HCT116 (cell line): ENCODE results near the gene NAGK. TPM values are rescaled to one million over a fixed set of nuclear protein-coding genes. Genes with fewer than 3 reads are reported as not detected.

ENCODE experiments used
- ATAC-seq: fragments of 200-7000 bp; cut with Tn5 transposase; 2 replicates; pipeline ENCODE4 v1.9.1; 2020; ENCODE audit warnings: mild to moderate bottlenecking, moderate library complexity
- BruUV-seq: library from RNA; stranded (reverse); fragments of 400-500 nt; replicated peaks from 2 replicates; lab custom pipeline; 2021; lab: Mats Ljungman, UMichigan
- CTCF ChIA-PET: fragments of 300-600 bp; sonication (Branson Sonifier 250); formaldehyde crosslinking; loops from one replicate; lab custom pipeline; 2021; ENCODE audit warnings: antibody characterized with exemption; lab: Charles Lee
- POLR2A ChIA-PET: fragments of 300-600, 350-600 bp; sonication (Branson Sonifier 250); formaldehyde crosslinking; loops from one replicate; lab custom pipeline; 2021; ENCODE audit warnings: antibody characterized with exemption; lab: Charles Lee
- RAD21 ChIA-PET, 2 experiments: fragments of 300-600 bp; sonication (Branson Sonifier 250); formaldehyde crosslinking; loops; one replicate each; lab custom pipeline; 2023; ENCODE audit warnings: low total read pairs in 2 of 2; ENCODE audit not compliant: uncharacterized antibody in 2 of 2, unreplicated experiment in 2 of 2, low non-redundant PET in 1 of 2; lab: Charles Lee
- DNase-seq: peaks from one replicate; pipeline ENCODE4 v3.0.0-alpha.2; 2010; ENCODE audit warnings: low read depth, low spot score
- H2AFZ ChIP-seq: fragments of 200-600 bp; shearing (Covaris generic), sonication (generic); 2 replicates; pipeline ENCODE4 v1.6.1; 2017; ENCODE audit warnings: low read depth, mixed run types, mixed read lengths, antibody characterized with exemption, low read length; ENCODE audit not compliant: poor library complexity, severe bottlenecking
- H3K27ac ChIP-seq: 2 replicates; pipeline ENCODE4 v1.5.1; 2012; ENCODE audit warnings: low read depth, low read length
- H3K27me3 ChIP-seq: fragments of 200-600 bp; sonication (generic); 2 replicates; pipeline ENCODE4 v1.6.1; 2016; ENCODE audit warnings: mixed run types, low read length, mixed read lengths; ENCODE audit not compliant: insufficient read depth
- H3K36me3 ChIP-seq, 2 experiments: fragments of 200-500 bp in 1 of 2; fragments of 200-600 bp in 1 of 2; sonication (Bioruptor generic) in 1 of 2; sonication (generic) in 1 of 2; 2 replicates each; pipeline versions ENCODE4 v1.5.1 to v1.6.1; 2014 to 2016; ENCODE audit warnings: low read length in 2 of 2, inconsistent platforms in 1 of 2, mixed read lengths in 1 of 2, mixed run types in 1 of 2; ENCODE audit not compliant: insufficient read depth in 2 of 2, control insufficient read depth in 1 of 2
- H3K4me1 ChIP-seq, 2 experiments: fragments of 200-600 bp in 1 of 2; sonication (generic) in 1 of 2; 2 replicates each; pipeline versions ENCODE4 v1.5.1 to v1.6.1; 2012 to 2017; ENCODE audit warnings: low read length in 2 of 2, inconsistent platforms in 1 of 2, mild to moderate bottlenecking in 1 of 2, mixed read lengths in 1 of 2, mixed run types in 1 of 2, moderate library complexity in 1 of 2; ENCODE audit not compliant: insufficient read depth in 2 of 2, control insufficient read depth in 1 of 2
- H3K4me2 ChIP-seq: fragments of 200-600 bp; sonication (generic); 2 replicates; pipeline ENCODE4 v1.6.1; 2017; ENCODE audit warnings: mixed run types, low read length, mixed read lengths
- H3K4me3 ChIP-seq, 2 experiments: fragments of 200-600 bp in 1 of 2; sonication (generic) in 1 of 2; replicated peaks in 1 of 2; 2 replicates each; pipeline ENCODE4 v1.5.1; 2011 to 2016; ENCODE audit warnings: low read length in 2 of 2, control low read depth in 1 of 2, low read depth in 1 of 2, mild to moderate bottlenecking in 1 of 2, mixed read lengths in 1 of 2, mixed run types in 1 of 2
- H3K79me2 ChIP-seq: fragments of 200-600 bp; sonication (generic); 2 replicates; pipeline ENCODE4 v1.6.1; 2017; ENCODE audit warnings: mild to moderate bottlenecking, mixed run types, low read length, moderate library complexity, mixed read lengths; ENCODE audit not compliant: insufficient read depth
- H3K9ac ChIP-seq: fragments of 200-600 bp; sonication (generic); 2 replicates; pipeline ENCODE4 v1.6.1; 2016; ENCODE audit warnings: low read length, mixed read lengths
- H3K9me2 ChIP-seq: fragments of 200-600 bp; sonication (generic), shearing (Covaris generic); 2 replicates; pipeline ENCODE4 v1.6.1; 2017; ENCODE audit warnings: mixed run types, mild to moderate bottlenecking, moderate library complexity; ENCODE audit not compliant: insufficient read depth
- H3K9me3 ChIP-seq, 2 experiments: fragments of 200-500 bp in 1 of 2; fragments of 200-600 bp in 1 of 2; sonication (Bioruptor generic) in 1 of 2; sonication (generic) in 1 of 2; 2 replicates each; pipeline ENCODE4 v1.6.1; 2014 to 2017; ENCODE audit warnings: low read length in 2 of 2, mixed read lengths in 2 of 2, inconsistent platforms in 1 of 2, low read depth in 1 of 2, mild to moderate bottlenecking in 1 of 2, mixed run types in 1 of 2, moderate library complexity in 1 of 2; ENCODE audit not compliant: control insufficient read depth in 1 of 2, insufficient read depth in 1 of 2
- H4K20me1 ChIP-seq: fragments of 200-600 bp; sonication (generic), shearing (Covaris generic); 2 replicates; pipeline ENCODE4 v1.6.1; 2017; ENCODE audit warnings: mixed run types, mild to moderate bottlenecking, moderate library complexity; ENCODE audit not compliant: insufficient read depth
- ELF1 ChIP-seq: IDR thresholded peaks from 2 replicates; pipeline ENCODE4 v1.6.1; 2012; ENCODE audit warnings: low read depth, borderline replicate concordance
- EZH2 ChIP-seq: fragments of 200-600 bp; sonication (generic); IDR thresholded peaks from 2 replicates; pipeline ENCODE4 v1.6.1; 2017; ENCODE audit warnings: antibody characterized with exemption, mixed run types
- EZH2phosphoT487 ChIP-seq: fragments of 200-600 bp; IDR thresholded peaks from 2 replicates; pipeline ENCODE4 v1.6.1; 2018; ENCODE audit warnings: antibody characterized with exemption, borderline replicate concordance
- FOSL1 ChIP-seq: IDR thresholded peaks from 2 replicates; pipeline ENCODE4 v1.6.1; 2012; ENCODE audit warnings: low read depth
- POLR2A ChIP-seq: IDR thresholded peaks from 2 replicates; pipeline ENCODE4 v1.7.0; 2011; ENCODE audit warnings: borderline replicate concordance; ENCODE audit not compliant: insufficient read depth, insufficient read length; ENCODE audit errors: extremely low read depth
- RAD21 ChIP-seq: IDR thresholded peaks from 2 replicates; pipeline ENCODE4 v1.6.1; 2012; ENCODE audit warnings: low read depth, mild to moderate bottlenecking
- SRF ChIP-seq: IDR thresholded peaks from 2 replicates; pipeline ENCODE4 v1.6.1; 2012; ENCODE audit warnings: low read depth
- TCF7L2 ChIP-seq: IDR thresholded peaks from 2 replicates; pipeline ENCODE4 v1.7.0; 2011; ENCODE audit warnings: borderline replicate concordance, inconsistent platforms; ENCODE audit not compliant: insufficient read depth, insufficient read length; ENCODE audit errors: extremely low read depth
- ZNF274 ChIP-seq: fragments of 200-500 bp; sonication (Bioruptor generic); IDR thresholded peaks from 2 replicates; pipeline ENCODE4 v1.6.1; 2014; ENCODE audit warnings: mild to moderate bottlenecking, low read depth, low read length, inconsistent platforms
- intact Hi-C: fragments of 100-400 bp; cut with micrococcal nuclease; formaldehyde crosslinking; loops from 2 replicates; pipeline ENCODE4 v1.10.0; 2022
- total RNA-seq: library from RNA; stranded (reverse); gene quantifications from one replicate; pipeline ENCODE4 v1.2.1, GENCODE V29; 2021; ENCODE audit not compliant: unreplicated experiment
- TF ChIP-seq, protein P1 (sequence below): IDR thresholded peaks from 2 replicates; pipeline ENCODE4 v1.6.1; 2012; ENCODE audit warnings: low read depth
- TF ChIP-seq, protein P2 (sequence below): IDR thresholded peaks from 2 replicates; pipeline ENCODE4 v1.6.1; 2011; ENCODE audit warnings: mild to moderate bottlenecking, low read length, moderate library complexity; ENCODE audit not compliant: insufficient replicate concordance; ENCODE audit errors: extremely low read depth

The NAGK gene
- total RNA-seq, 1 experiment from 2014 or later = 36.8 TPM

DNA sequence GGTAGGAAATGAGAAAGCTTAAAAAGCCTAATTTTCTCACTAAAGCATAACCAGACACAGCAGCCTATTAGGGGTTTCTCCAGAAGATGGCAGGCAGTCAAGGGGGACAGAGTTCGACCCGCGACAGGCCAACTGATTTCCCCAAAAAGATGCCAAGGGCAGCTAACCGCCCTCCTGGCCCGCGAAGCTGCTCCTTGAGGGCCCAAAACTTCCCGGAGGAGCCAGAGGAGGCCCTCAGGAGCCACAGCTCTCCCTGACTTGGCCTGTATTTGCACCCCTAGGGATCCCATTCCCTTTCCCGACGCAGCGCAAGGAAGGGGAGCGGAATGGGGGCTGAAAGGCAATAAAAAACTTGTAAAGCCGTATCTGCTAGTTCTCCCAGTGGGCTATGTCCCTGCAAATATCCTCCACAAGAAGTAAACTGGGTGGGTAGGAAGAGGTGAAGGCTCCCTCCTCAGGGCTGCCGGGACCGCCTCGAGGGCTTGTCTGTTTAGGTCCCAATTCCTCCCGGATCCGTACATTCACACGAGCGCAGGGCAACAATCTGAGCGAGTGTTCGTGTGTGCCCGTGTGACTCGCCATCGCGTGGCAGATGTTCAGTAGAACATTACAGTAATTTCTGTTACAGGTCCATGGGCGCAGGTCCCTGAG lies 756 bp upstream of the NAGK start:
- CTCF ChIA-PET = interaction anchor here (0.7 to 1.8 kb wide), 5 partner anchors 18 to 66 kb away, joined by 3 to 8 read pairs (median 3); no protein-coding TSS in a partner anchor
- peak; percentile 49 for ATAC-seq
- BruUV-seq = TSS peak; percentile 88

More for the DNA sequence above, 756 bp upstream of the NAGK start:
- ChIA-PET RAD21 (interaction anchor here in 1 of 2 experiments (0.7 kb wide), 1 partner anchor 866 kb away, joined by 3 read pairs; no protein-coding TSS in a partner anchor), POLR2A (interaction anchor here (0.9 to 1.4 kb wide), 3 partner anchors 8 to 33 kb away, joined by 4 to 5 read pairs (median 5); no protein-coding TSS in a partner anchor)
- no peaks in the 10 kb centered on the region for H3K79me2 ChIP-seq
- H2AFZ ChIP-seq = peak overlapping the region; percentile 63
- peak overlapping the region; percentile 75 for H3K9ac ChIP-seq
- DNase-seq = no peak
- H3K27me3 ChIP-seq = no peaks in the 10 kb centered on the region
- H3K9me2 ChIP-seq = no peaks in the 10 kb centered on the region
- peaks cover 10 to 22% of the 10 kb centered on the region in 2 experiments for H3K4me1 ChIP-seq
- no peaks in the 10 kb centered on the region for H3K36me3 ChIP-seq
- intact Hi-C loops = no loop called here
- no peaks in the 10 kb centered on the region for H3K9me3 ChIP-seq
- H3K4me3 ChIP-seq = peak overlapping the region; percentile 82 to 83
- H3K4me2 ChIP-seq = peak overlapping the region; percentile 100
- no peaks in the 10 kb centered on the region for H4K20me1 ChIP-seq
- H3K27ac ChIP-seq = peak overlapping the region; percentile 62
- no peak for TF ChIP-seq ZNF274
- TF ChIP-seq TCF7L2 = no peak
- TF ChIP-seq ELF1 = no peak
- TF ChIP-seq FOSL1 = no peak
- TF ChIP-seq SRF = no peak
- no peak for TF ChIP-seq POLR2A
- TF ChIP-seq, protein P1, sequence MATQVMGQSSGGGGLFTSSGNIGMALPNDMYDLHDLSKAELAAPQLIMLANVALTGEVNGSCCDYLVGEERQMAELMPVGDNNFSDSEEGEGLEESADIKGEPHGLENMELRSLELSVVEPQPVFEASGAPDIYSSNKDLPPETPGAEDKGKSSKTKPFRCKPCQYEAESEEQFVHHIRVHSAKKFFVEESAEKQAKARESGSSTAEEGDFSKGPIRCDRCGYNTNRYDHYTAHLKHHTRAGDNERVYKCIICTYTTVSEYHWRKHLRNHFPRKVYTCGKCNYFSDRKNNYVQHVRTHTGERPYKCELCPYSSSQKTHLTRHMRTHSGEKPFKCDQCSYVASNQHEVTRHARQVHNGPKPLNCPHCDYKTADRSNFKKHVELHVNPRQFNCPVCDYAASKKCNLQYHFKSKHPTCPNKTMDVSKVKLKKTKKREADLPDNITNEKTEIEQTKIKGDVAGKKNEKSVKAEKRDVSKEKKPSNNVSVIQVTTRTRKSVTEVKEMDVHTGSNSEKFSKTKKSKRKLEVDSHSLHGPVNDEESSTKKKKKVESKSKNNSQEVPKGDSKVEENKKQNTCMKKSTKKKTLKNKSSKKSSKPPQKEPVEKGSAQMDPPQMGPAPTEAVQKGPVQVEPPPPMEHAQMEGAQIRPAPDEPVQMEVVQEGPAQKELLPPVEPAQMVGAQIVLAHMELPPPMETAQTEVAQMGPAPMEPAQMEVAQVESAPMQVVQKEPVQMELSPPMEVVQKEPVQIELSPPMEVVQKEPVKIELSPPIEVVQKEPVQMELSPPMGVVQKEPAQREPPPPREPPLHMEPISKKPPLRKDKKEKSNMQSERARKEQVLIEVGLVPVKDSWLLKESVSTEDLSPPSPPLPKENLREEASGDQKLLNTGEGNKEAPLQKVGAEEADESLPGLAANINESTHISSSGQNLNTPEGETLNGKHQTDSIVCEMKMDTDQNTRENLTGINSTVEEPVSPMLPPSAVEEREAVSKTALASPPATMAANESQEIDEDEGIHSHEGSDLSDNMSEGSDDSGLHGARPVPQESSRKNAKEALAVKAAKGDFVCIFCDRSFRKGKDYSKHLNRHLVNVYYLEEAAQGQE = no peak
- TF ChIP-seq, protein P2, sequence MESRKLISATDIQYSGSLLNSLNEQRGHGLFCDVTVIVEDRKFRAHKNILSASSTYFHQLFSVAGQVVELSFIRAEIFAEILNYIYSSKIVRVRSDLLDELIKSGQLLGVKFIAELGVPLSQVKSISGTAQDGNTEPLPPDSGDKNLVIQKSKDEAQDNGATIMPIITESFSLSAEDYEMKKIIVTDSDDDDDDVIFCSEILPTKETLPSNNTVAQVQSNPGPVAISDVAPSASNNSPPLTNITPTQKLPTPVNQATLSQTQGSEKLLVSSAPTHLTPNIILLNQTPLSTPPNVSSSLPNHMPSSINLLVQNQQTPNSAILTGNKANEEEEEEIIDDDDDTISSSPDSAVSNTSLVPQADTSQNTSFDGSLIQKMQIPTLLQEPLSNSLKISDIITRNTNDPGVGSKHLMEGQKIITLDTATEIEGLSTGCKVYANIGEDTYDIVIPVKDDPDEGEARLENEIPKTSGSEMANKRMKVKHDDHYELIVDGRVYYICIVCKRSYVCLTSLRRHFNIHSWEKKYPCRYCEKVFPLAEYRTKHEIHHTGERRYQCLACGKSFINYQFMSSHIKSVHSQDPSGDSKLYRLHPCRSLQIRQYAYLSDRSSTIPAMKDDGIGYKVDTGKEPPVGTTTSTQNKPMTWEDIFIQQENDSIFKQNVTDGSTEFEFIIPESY = no peak
- TF ChIP-seq EZH2 = no peak
- TF ChIP-seq RAD21 = no peak
- TF ChIP-seq EZH2phosphoT487 = no peak
